Ishikawa (cell line): ENCODE results near the gene FAM180A.

Source experiments
- EGR1 ChIP-seq: IDR thresholded peaks from 2 replicates; pipeline ENCODE4 v1.6.1; 2012
- EP300 ChIP-seq: IDR thresholded peaks from 2 replicates; pipeline ENCODE4 v1.6.1; 2012; ENCODE audit warnings: borderline replicate concordance
- MAX ChIP-seq: IDR thresholded peaks from 2 replicates; pipeline ENCODE4 v1.6.1; 2012
- NFIC ChIP-seq: IDR thresholded peaks from 2 replicates; pipeline ENCODE4 v1.6.1; 2012
- RAD21 ChIP-seq: IDR thresholded peaks from 2 replicates; pipeline ENCODE4 v1.6.1; 2012; ENCODE audit warnings: low read depth
- TAF1 ChIP-seq: IDR thresholded peaks from 2 replicates; pipeline ENCODE4 v1.6.1; 2012; ENCODE audit warnings: low read depth, mild to moderate bottlenecking
- TCF12 ChIP-seq: IDR thresholded peaks from 2 replicates; pipeline ENCODE4 v1.6.1; 2012; ENCODE audit warnings: low read depth
- USF1 ChIP-seq: IDR thresholded peaks from 2 replicates; pipeline ENCODE4 v1.6.1; 2012
- ZBTB7A ChIP-seq: IDR thresholded peaks from 2 replicates; pipeline ENCODE4 v1.6.1; 2012; ENCODE audit warnings: low read depth

DNA sequence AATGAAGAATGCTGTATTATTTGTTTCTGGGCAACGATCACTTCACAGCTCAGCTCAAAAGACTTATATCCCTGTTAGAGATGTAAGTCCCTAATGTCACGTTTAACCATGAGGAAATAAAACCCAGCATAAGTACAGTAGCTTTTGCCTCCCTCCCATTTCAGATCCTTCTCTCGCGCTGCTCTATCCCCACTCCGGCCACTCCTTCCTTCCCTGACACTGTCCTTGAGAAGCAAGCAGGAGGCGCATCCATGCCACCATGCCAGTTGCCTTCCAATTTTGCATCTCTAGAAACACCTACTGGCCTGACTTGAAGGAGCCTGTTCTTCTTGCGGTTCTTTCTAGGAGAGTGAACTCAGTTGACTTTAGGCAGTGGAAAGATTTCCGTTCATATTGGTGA lies 1.2 kb downstream of the FAM180A start:
- TF ChIP-seq EGR1, result no peak
- TF ChIP-seq TCF12, result no peak
- TF ChIP-seq EP300, result no peak
- TF ChIP-seq MAX, result no peak
- no peak for TF ChIP-seq ZBTB7A
- TF ChIP-seq TAF1, result no peak
- TF ChIP-seq USF1, result no peak
- TF ChIP-seq NFIC, result no peak
- no peak for TF ChIP-seq RAD21
